CD14-positive monocyte (primary cell): ENCODE measurements around the gene BIN1. TPM values are rescaled to one million over a fixed set of nuclear protein-coding genes. Genes with fewer than 3 reads are reported as not detected.

Source experiments
- DNase-seq, 3 donors: peaks; one replicate each; pipeline ENCODE4 v3.0.0-alpha.2; 2011 to 2022
- H2AFZ ChIP-seq: 2 replicates; pipeline ENCODE4 v1.6.0; 2012; ENCODE audit warnings: mild to moderate bottlenecking, low read depth, low read length, inconsistent platforms; ENCODE audit not compliant: insufficient read depth, poor library complexity, severe bottlenecking
- H3K27ac ChIP-seq, 2 donors: 1 replicate in 1 of 2; 2 replicates in 1 of 2; pipeline ENCODE4 v1.5.1; 2012 to 2013; ENCODE audit warnings: low read length in 2 of 2, control low read depth in 1 of 2, inconsistent platforms in 1 of 2, low read depth in 1 of 2, mild to moderate bottlenecking in 1 of 2
- H3K27me3 ChIP-seq, 2 donors: one replicate each; pipeline versions ENCODE4 v1.6.0 to v1.6.1; 2011 to 2013; ENCODE audit warnings: low read length in 2 of 2; ENCODE audit not compliant: control insufficient read depth in 2 of 2, insufficient read depth in 2 of 2
- H3K36me3 ChIP-seq, 2 donors: replicated peaks in 1 of 2; 1 replicate in 1 of 2; 2 replicates in 1 of 2; pipeline versions ENCODE4 v1.5.1 to v1.6.1; 2012 to 2013; ENCODE audit warnings: low read length in 2 of 2, control low read depth in 1 of 2, inconsistent platforms in 1 of 2, mild to moderate bottlenecking in 1 of 2; ENCODE audit not compliant: insufficient read depth in 2 of 2, control insufficient read depth in 1 of 2
- H3K4me1 ChIP-seq, 2 donors: 1 replicate in 1 of 2; 2 replicates in 1 of 2; pipeline versions ENCODE4 v1.5.1 to v1.6.1; 2012 to 2013; ENCODE audit warnings: low read length in 2 of 2, control low read depth in 1 of 2, inconsistent platforms in 1 of 2, mild to moderate bottlenecking in 1 of 2, moderate library complexity in 1 of 2; ENCODE audit not compliant: insufficient read depth in 2 of 2, control insufficient read depth in 1 of 2
- H3K4me2 ChIP-seq: replicated peaks from 2 replicates; pipeline ENCODE3; 2012; ENCODE audit warnings: low read length, moderate library complexity, mild to moderate bottlenecking; ENCODE audit not compliant: poor library complexity, severe bottlenecking; ENCODE audit errors: extremely low read depth
- H3K4me3 ChIP-seq, 3 experiments: fragments of 200-600 bp in 1 of 3; sonication (generic) in 1 of 3; replicated peaks in 1 of 3; 1 replicate in 2 of 3; 2 replicates in 1 of 3; pipeline ENCODE4 v1.5.1; 2011 to 2013; ENCODE audit warnings: low read length in 3 of 3, mild to moderate bottlenecking in 3 of 3, control low read depth in 2 of 3, low read depth in 2 of 3, inconsistent platforms in 1 of 3, moderate library complexity in 1 of 3
- H3K79me2 ChIP-seq: 2 replicates; pipeline ENCODE4 v1.6.0; 2012; ENCODE audit warnings: mild to moderate bottlenecking, control low read depth, inconsistent platforms, low read length, moderate library complexity; ENCODE audit not compliant: insufficient read depth
- H3K9ac ChIP-seq: 2 replicates; pipeline ENCODE4 v1.6.0; 2017; ENCODE audit warnings: low read length, mild to moderate bottlenecking; ENCODE audit not compliant: insufficient read depth, poor library complexity, severe bottlenecking
- H3K9me3 ChIP-seq, 2 donors: replicated peaks in 1 of 2; 1 replicate in 1 of 2; 2 replicates in 1 of 2; pipeline versions ENCODE4 v1.5.1 to v1.6.1; 2012 to 2013; ENCODE audit warnings: low read length in 2 of 2, control low read depth in 1 of 2; ENCODE audit not compliant: control insufficient read depth in 1 of 2, insufficient read depth in 1 of 2
- H4K20me1 ChIP-seq: 2 replicates; pipeline ENCODE4 v1.6.0; 2012; ENCODE audit warnings: mild to moderate bottlenecking, low read length, control low read depth, moderate library complexity; ENCODE audit not compliant: insufficient read depth
- H3K27ac Mint-ChIP-seq, 7 donors: one replicate each; pipeline ENCODE4 v1.8.0; 2020; ENCODE audit warnings: mild to moderate bottlenecking in 7 of 7, mixed read lengths in 7 of 7, moderate library complexity in 6 of 7, inconsistent platforms in 2 of 7
- H3K27me3 Mint-ChIP-seq, 3 donors: one replicate each; pipeline ENCODE4 v1.8.0; 2021 to 2022; ENCODE audit warnings: low read depth in 3 of 3, mild to moderate bottlenecking in 3 of 3, mixed read lengths in 3 of 3, moderate library complexity in 3 of 3, inconsistent platforms in 1 of 3
- H3K36me3 Mint-ChIP-seq, 2 donors: one replicate each; pipeline ENCODE4 v1.8.0; 2020; ENCODE audit warnings: mixed read lengths in 2 of 2, inconsistent platforms in 1 of 2, mild to moderate bottlenecking in 1 of 2
- H3K4me1 Mint-ChIP-seq: one replicate; pipeline ENCODE4 v1.8.0; 2020; ENCODE audit warnings: mild to moderate bottlenecking, mixed read lengths
- H3K4me3 Mint-ChIP-seq, 2 donors: one replicate each; pipeline ENCODE4 v1.8.0; 2020; ENCODE audit warnings: mild to moderate bottlenecking in 2 of 2, mixed read lengths in 2 of 2, moderate library complexity in 1 of 2
- H3K9me3 Mint-ChIP-seq, 7 donors: one replicate each; pipeline ENCODE4 v1.8.0; 2020 to 2022; ENCODE audit warnings: mixed read lengths in 7 of 7, mild to moderate bottlenecking in 6 of 7, moderate library complexity in 6 of 7, inconsistent platforms in 2 of 7
- CTCF ChIP-seq: fragments of 200-600 bp; IDR thresholded peaks from one replicate; pipeline ENCODE4 v1.8.0; 2022; ENCODE audit warnings: antibody characterized with exemption, mild to moderate bottlenecking
- WGBS: methylation state at CpG from one replicate; pipeline ENCODE4 v1.1.5; 2013; ENCODE audit warnings: missing lambda C conversion rate; ENCODE audit not compliant: insufficient coverage; 5-methylcytosine and 5-hydroxymethylcytosine counted together
- intact Hi-C, 2 donors: fragments of 100-400 bp; cut with micrococcal nuclease; formaldehyde crosslinking; loops; one replicate each; pipeline versions ENCODE4 v1.15.0 to v1.15.1; 2023
- polyA plus RNA-seq, 3 donors: library from polyadenylated mRNA; depleted of rRNA in 1 of 3; unstranded in 2 of 3; stranded (reverse) in 1 of 3; fragments of 300-500 nt in 2 of 3; fragments of >200 nt in 1 of 3; fragmentation: Illumina TruSeq in 2 of 3; gene quantifications; 1 replicate in 2 of 3; 2 replicates in 1 of 3; pipeline ENCODE4 v1.2.3, GENCODE V29; 2012 to 2021

Gene BIN1
- polyA plus RNA-seq, 3 donors = 3.4 to 7.5 (median 4.1) TPM

- Histone ChIP-seq H3K79me2 (no peaks in the 10 kb centered on the region), H2AFZ (no peak overlapping the region), H3K4me2 (no peak overlapping the region), H3K36me3 (no peaks in the 10 kb centered on the region), H3K4me1 (peaks cover 73 to 83% of the 10 kb centered on the region in 2 donors), H4K20me1 (no peaks in the 10 kb centered on the region), H3K4me3 (no peak overlapping the region), H3K27ac (no peak overlapping the region), H3K27me3 (peaks cover 0 to 9% of the 10 kb centered on the region in 2 donors), H3K9me3 (no peaks in the 10 kb centered on the region), H3K9ac (no peak overlapping the region)
- peak overlapping the region in 1 of 2 donors; percentile 68 for H3K4me3 Mint-ChIP-seq
- no peak for TF ChIP-seq CTCF
- peak overlapping the region in 5 of 7 donors; percentile 30 to 66 (median 62) for H3K27ac Mint-ChIP-seq
- H3K9me3 Mint-ChIP-seq = peaks cover 0 to 2% (median 2%) of the 10 kb centered on the region in 7 donors
- H3K36me3 Mint-ChIP-seq = peaks cover 2 to 6% of the 10 kb centered on the region in 2 donors
- H3K4me1 Mint-ChIP-seq = peaks cover 80% of the 10 kb centered on the region
- 68% methylated on average over 9 of the region's 21 CpGs for WGBS
- peaks cover 4 to 18% (median 18%) of the 10 kb centered on the region in 3 donors for H3K27me3 Mint-ChIP-seq
- peak in 2 of 3 donors; percentile 39 to 62 for DNase-seq
- intact Hi-C loops = no loop called here
Observed at GRCh38 chr2:127083819-127084503, 23.0 kb downstream of the BIN1 start.

- peaks cover 78% of the 10 kb centered on the region for H3K4me1 Mint-ChIP-seq
- no peak overlapping the region for H3K4me3 ChIP-seq
- no peaks in the 10 kb centered on the region for H3K9me3 ChIP-seq
- H3K27ac ChIP-seq = no peak overlapping the region
- no peak overlapping the region for H3K27ac Mint-ChIP-seq
- no peak overlapping the region for H3K9ac ChIP-seq
- H3K27me3 Mint-ChIP-seq = peaks cover 5 to 18% (median 12%) of the 10 kb centered on the region in 3 donors
- H3K9me3 Mint-ChIP-seq = peaks cover 0 to 2% (median 2%) of the 10 kb centered on the region in 7 donors
- TF ChIP-seq CTCF = no peak
- 85% methylated on average over 7 of the region's 8 CpGs for WGBS
- peak overlapping the region in 1 of 2 donors; percentile 35 for H3K4me3 Mint-ChIP-seq
- H3K4me2 ChIP-seq = no peak overlapping the region
- no peaks in the 10 kb centered on the region for H3K36me3 ChIP-seq
- H2AFZ ChIP-seq = no peak overlapping the region
- H3K36me3 Mint-ChIP-seq = peaks cover 0 to 6% of the 10 kb centered on the region in 2 donors
- H3K27me3 ChIP-seq = peaks cover 0 to 9% of the 10 kb centered on the region in 2 donors
- H4K20me1 ChIP-seq = no peaks in the 10 kb centered on the region
- peaks cover 70 to 79% of the 10 kb centered on the region in 2 donors for H3K4me1 ChIP-seq
- intact Hi-C loops = no loop called here
- DNase-seq = no peak
- no peaks in the 10 kb centered on the region for H3K79me2 ChIP-seq
Observed at GRCh38 chr2:127082974-127083373, 24.0 kb downstream of the BIN1 start.
